HCT116 (cell line): ENCODE results near the gene S1PR2.

Experiments
- CTCF ChIP-seq, 3 experiments: fragments of 200-600 bp in 1 of 3; sonication (generic) in 1 of 3; IDR thresholded peaks in 2 of 3; conservative IDR thresholded peaks in 1 of 3; 2 replicates each; pipeline ENCODE4 v1.5.1; 2012 to 2017; ENCODE audit warnings: low read depth in 2 of 3, low read length in 2 of 3, antibody characterized with exemption in 1 of 3, borderline replicate concordance in 1 of 3, control low read depth in 1 of 3, mild to moderate bottlenecking in 1 of 3, mixed read lengths in 1 of 3, mixed run types in 1 of 3, moderate library complexity in 1 of 3; ENCODE audit not compliant: insufficient read depth in 1 of 3
- EZH2 ChIP-seq: fragments of 200-600 bp; sonication (generic); IDR thresholded peaks from 2 replicates; pipeline ENCODE4 v1.6.1; 2017; ENCODE audit warnings: antibody characterized with exemption, mixed run types
- FOSL1 ChIP-seq: IDR thresholded peaks from 2 replicates; pipeline ENCODE4 v1.6.1; 2012; ENCODE audit warnings: low read depth
- JUND ChIP-seq: IDR thresholded peaks from 2 replicates; pipeline ENCODE4 v1.6.1; 2012
- MAX ChIP-seq: IDR thresholded peaks from 2 replicates; pipeline ENCODE4 v1.6.1; 2012
- POLR2A ChIP-seq: IDR thresholded peaks from 2 replicates; pipeline ENCODE4 v1.7.0; 2011; ENCODE audit warnings: borderline replicate concordance; ENCODE audit not compliant: insufficient read depth, insufficient read length; ENCODE audit errors: extremely low read depth
- POLR2AphosphoS5 ChIP-seq: IDR thresholded peaks from 2 replicates; pipeline ENCODE4 v1.6.1; 2011; ENCODE audit warnings: mild to moderate bottlenecking, low read depth, low read length, moderate library complexity
- SP1 ChIP-seq: IDR thresholded peaks from 2 replicates; pipeline ENCODE4 v1.6.1; 2012; ENCODE audit warnings: low read depth
- YY1 ChIP-seq: IDR thresholded peaks from 2 replicates; pipeline ENCODE4 v1.6.1; 2011; ENCODE audit warnings: low read length, low read depth, moderate library complexity, mild to moderate bottlenecking; ENCODE audit not compliant: insufficient replicate concordance; ENCODE audit errors: extremely low read depth
- ZFX ChIP-seq: fragments of 450-650 bp; IDR thresholded peaks from 2 replicates; pipeline ENCODE4 v1.6.1; 2017
- ZNF274 ChIP-seq: fragments of 200-500 bp; sonication (Bioruptor generic); IDR thresholded peaks from 2 replicates; pipeline ENCODE4 v1.6.1; 2014; ENCODE audit warnings: mild to moderate bottlenecking, low read depth, low read length, inconsistent platforms
- TF ChIP-seq, protein P1 (sequence below): IDR thresholded peaks from 2 replicates; pipeline ENCODE4 v1.6.1; 2012

DNA sequence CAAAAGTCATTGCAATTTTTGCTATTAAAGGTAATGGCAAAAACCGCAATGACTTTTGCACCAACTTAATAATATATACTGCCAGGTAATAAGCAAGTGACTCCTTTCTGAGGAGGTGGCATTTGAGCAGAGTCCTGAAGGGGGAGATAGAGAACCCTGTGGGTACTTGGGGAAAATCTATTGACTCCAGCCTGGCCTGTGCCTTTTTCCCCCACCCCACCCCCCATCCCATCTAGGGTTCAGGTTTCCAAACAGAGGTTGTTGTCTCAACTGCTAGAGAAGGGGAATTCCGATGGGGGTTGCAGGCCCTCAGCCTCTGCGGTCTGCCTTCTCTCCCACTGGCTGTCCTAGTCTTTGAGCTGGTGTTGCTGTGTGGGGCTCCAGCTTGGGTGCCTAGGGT lies 11.5 kb downstream of the S1PR2 start:
- peak; percentile 11 to 61 (median 49); a peak in 5 of 6 replicates for TF ChIP-seq CTCF (IDR thresholded peaks at IDR 0.05 in 2 of 3, conservative IDR thresholded peaks at IDR 0.05 in 1 of 3; ENCODE audit: borderline replicate concordance in 1 of 3, insufficient read depth in 1 of 3, low read depth in 2 of 3, low read length in 2 of 3)
- TF ChIP-seq POLR2AphosphoS5: no peak
- TF ChIP-seq EZH2: no peak
- no peak for TF ChIP-seq POLR2A
- no peak for TF ChIP-seq SP1
- no peak for TF ChIP-seq YY1
- TF ChIP-seq ZFX: no peak
- TF ChIP-seq JUND: no peak
- TF ChIP-seq MAX: no peak
- TF ChIP-seq, protein P1, sequence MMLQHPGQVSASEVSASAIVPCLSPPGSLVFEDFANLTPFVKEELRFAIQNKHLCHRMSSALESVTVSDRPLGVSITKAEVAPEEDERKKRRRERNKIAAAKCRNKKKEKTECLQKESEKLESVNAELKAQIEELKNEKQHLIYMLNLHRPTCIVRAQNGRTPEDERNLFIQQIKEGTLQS: no peak
- no peak for TF ChIP-seq FOSL1
- no peak for TF ChIP-seq ZNF274
